ENCODE results near the gene FHIT. TPM values are rescaled to one million over a fixed set of nuclear protein-coding genes. Genes with fewer than 3 reads are reported as not detected.

The FHIT gene
- total and polyA plus RNA-seq, 4 donors = 2.1 to 14.7 (median 6.6) TPM

GRCh38 chr3:61155701-61156292 lies 95.5 kb downstream of the FHIT start:
- Histone ChIP-seq H3K4me3 (ENCODE audit: low read depth in 1 of 3, low read length in 3 of 3) (no peak overlapping the region), H3K27ac (ENCODE audit: low read depth in 1 of 2, low read length in 2 of 2) (peak overlapping the region in 1 of 2 donors; percentile 47), H3K36me3 (ENCODE audit: control insufficient read depth in 4 of 4, insufficient read depth in 3 of 4, low read depth in 1 of 4, low read length in 3 of 4) (no peaks in the 10 kb centered on the region), H3K4me1 (ENCODE audit: control insufficient read depth in 4 of 4, insufficient read depth in 4 of 4, low read length in 3 of 4) (peaks cover 4 to 25% (median 17%) of the 10 kb centered on the region in 4 donors), H3K9ac (ENCODE audit: low read depth in 1 of 2, low read length in 2 of 2) (no peak overlapping the region), H3K9me3 (ENCODE audit: control insufficient read depth in 4 of 4, low read length in 3 of 4) (no peaks in the 10 kb centered on the region), H3K27me3 (ENCODE audit: control insufficient read depth in 4 of 4, insufficient read depth in 4 of 4, low read length in 3 of 4) (no peaks in the 10 kb centered on the region)
- TF ChIP-seq HNF4A (conservative IDR thresholded peaks at IDR 0.05) (peak; percentile 30 to 63), NR2F2 (IDR thresholded peaks at IDR 0.05) (no peak), MAX (IDR thresholded peaks at IDR 0.05) (peak; percentile 50), CTCF (IDR thresholded peaks at IDR 0.05; ENCODE audit: low read depth, low read length, missing input control) (no peak), FOXA1 (IDR thresholded peaks at IDR 0.05) (no peak), YY1 (IDR thresholded peaks at IDR 0.05) (peak; percentile 62), RXRA (IDR thresholded peaks at IDR 0.05) (peak; percentile 27 to 68), ZBTB33 (IDR thresholded peaks at IDR 0.05) (peak; percentile 38), SP1 (IDR thresholded peaks at IDR 0.05) (peak; percentile 68), TAF1 (conservative IDR thresholded peaks at IDR 0.05) (no peak), RAD21 (IDR thresholded peaks at IDR 0.05) (peak; percentile 45 to 47), REST (IDR thresholded peaks at IDR 0.05) (peak; percentile 13)
- WGBS = 36% methylated on average over 3 of the region's 3 CpGs
- no peak for DNase-seq (ENCODE audit: low spot score)

- DNase-seq (ENCODE audit: low spot score) = no peak
- 50% methylated on average over 7 of the region's 7 CpGs for WGBS
- no peak overlapping the region for H3K9ac ChIP-seq (ENCODE audit: low read depth in 1 of 2, low read length in 2 of 2)
- H3K4me1 ChIP-seq (ENCODE audit: control insufficient read depth in 4 of 4, insufficient read depth in 4 of 4, low read length in 3 of 4) = peaks cover 4 to 25% (median 17%) of the 10 kb centered on the region in 4 donors
- no peaks in the 10 kb centered on the region for H3K36me3 ChIP-seq (ENCODE audit: control insufficient read depth in 4 of 4, insufficient read depth in 3 of 4, low read depth in 1 of 4, low read length in 3 of 4)
- no peak overlapping the region for H3K4me3 ChIP-seq (ENCODE audit: low read depth in 1 of 3, low read length in 3 of 3)
- H3K27me3 ChIP-seq (ENCODE audit: control insufficient read depth in 4 of 4, insufficient read depth in 4 of 4, low read length in 3 of 4) = no peaks in the 10 kb centered on the region
- no peaks in the 10 kb centered on the region for H3K9me3 ChIP-seq (ENCODE audit: control insufficient read depth in 4 of 4, low read length in 3 of 4)
- H3K27ac ChIP-seq (ENCODE audit: low read depth in 1 of 2, low read length in 2 of 2) = no peak overlapping the region
- TF ChIP-seq GABPA (IDR thresholded peaks at IDR 0.05 in 1 of 2, conservative IDR thresholded peaks at IDR 0.05 in 1 of 2) = no peak
- TF ChIP-seq YY1 (IDR thresholded peaks at IDR 0.05) = peak; percentile 16
- TF ChIP-seq CTCF (IDR thresholded peaks at IDR 0.05; ENCODE audit: low read depth, low read length, missing input control) = no peak
- no peak for TF ChIP-seq REST (IDR thresholded peaks at IDR 0.05)
- no peak for TF ChIP-seq SP1 (IDR thresholded peaks at IDR 0.05)
- peak in 1 of 2 donors; percentile 7 for TF ChIP-seq JUND (IDR thresholded peaks at IDR 0.05)
Measured at GRCh38 chr3:61154457-61155198, 96.6 kb downstream of the FHIT start.

All from liver (tissue), 9 donors.